Activated T-cell treated with anti-CD3 and anti-CD28 coated beads for 48 hours (primary cell): ENCODE results near the gene TERT.

ENCODE experiments used
- DNase-seq: peaks from one replicate; pipeline ENCODE4 v3.0.0-alpha.2; 2020; ENCODE audit warnings: low read depth

The TERT gene

GRCh38 chr5:1259806-1260480, 34.9 kb downstream of the TERT start:
- no peak for DNase-seq

DNA sequence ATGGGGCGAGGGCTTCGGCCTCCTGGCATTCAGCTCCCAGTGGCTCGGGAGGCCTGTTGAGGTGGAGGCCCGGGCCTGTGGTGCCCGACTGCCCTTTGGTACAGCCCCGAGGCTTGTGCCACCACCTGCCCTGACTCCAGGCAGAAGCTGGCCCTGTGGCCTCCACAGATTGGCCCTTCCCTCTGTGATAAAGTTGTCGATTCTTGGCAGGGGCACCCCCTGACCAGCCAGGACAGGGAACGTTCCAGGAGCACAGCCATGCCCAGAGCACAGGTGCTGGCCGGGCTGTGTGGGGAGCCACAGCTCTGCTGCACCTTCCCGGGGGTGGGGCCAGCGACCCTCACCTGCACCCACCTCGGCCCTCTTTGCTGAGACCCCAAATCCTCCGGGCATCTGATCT, 37.0 kb downstream of the TERT start:
- DNase-seq = no peak

DNA sequence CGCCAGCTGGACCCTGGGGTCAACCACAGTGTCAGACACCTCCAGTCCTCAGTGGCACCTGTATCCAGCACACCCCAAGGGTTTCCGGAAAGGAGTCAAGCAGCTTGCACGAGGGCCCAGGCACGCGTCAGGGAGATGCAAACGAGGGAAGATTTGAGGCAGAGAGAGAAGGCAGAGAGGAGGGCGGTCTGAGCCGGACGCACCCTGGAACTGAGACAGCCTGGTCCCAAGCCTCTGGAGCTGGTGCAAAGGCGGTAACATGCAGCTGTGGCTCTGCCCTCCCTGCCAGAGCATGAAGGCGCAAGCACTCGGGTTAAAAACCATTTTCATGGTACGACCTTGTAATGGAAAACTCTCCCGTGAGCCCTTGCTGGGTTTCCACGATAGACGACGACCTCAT, 37.5 kb downstream of the TERT start:
- no peak for DNase-seq

- no peak for DNase-seq
Measured at GRCh38 chr5:1256776-1257175, 38.1 kb downstream of the TERT start.

GRCh38 chr5:1255081-1255561, 39.7 kb downstream of the TERT start:
- DNase-seq = no peak

- DNase-seq = no peak
Measured at GRCh38 chr5:1254196-1254595, 40.7 kb downstream of the TERT start.

DNA sequence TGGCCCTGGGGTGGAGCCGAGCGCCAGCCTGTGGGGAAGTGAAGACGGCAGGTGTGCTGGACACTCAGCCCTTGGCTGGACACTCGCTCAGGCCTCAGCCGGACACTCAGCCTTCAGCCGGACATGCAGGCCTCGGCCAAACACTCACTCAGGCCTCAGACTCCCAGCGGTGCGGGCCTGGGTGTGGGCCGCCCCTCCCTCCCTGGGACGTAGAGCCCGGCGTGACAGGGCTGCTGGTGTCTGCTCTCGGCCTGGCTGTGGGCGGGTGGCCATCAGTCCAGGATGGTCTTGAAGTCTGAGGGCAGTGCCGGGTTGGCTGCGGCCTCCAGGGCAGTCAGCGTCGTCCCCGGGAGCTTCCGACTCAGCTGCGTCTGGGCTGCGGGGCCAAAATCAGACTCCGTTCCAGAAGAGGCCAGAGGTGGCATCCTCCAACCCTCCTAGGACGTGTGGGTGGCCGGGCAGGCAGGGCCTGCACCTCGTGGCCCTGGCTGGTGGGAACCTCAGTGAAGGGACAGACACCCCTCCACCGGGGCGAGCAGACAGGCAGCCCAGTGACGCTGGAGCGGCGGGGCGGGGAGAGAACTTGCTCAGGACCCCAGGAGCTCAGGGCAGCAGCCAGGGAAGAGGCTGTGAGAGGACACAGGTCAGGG, 41.3 kb downstream of the TERT start:
- DNase-seq = no peak

GRCh38 chr5:1252681-1253080, 42.2 kb downstream of the TERT start:
- no peak for DNase-seq

DNA sequence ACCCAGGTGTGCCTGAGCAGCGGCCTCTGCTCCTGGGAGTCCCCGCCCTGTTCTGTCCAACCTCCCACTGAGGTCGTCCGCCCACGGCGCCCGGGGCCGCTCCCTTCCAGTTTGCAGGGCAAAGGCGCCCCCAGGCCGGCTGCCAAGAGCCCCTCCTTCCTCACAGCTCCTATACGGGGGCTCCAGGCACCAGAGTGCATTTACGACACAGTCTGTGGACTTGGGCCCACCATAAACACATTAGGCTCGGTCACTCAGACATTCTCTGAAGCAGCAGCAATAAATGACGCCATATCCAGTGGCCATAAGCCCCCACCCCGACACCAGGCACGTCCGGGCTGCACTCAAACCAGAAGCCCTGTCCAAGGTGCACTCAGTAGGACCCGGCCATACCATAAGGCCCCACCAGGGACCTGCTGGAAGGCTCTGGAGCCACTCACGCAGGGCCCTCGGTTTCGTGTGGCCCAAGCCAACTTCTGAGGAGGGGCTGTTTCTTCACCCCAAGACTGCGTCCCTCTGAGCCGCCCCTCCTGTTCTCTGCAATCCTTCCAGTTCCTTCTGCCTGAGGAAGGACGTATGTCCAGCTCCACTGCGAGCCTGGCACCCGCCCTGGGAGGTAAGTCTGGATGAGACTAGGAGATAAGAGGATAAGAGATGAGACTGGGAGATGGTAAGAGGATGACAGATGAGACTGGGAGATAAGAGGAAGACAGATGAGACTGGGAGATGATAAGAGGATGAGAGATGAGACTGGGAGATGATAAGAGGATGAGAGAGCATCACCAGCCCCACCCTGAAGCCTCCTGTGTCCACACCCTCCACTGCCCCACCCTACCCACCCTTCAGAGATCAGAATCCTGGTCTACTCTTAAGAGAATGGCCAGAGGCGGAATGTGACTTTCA, 42.9 kb downstream of the TERT start:
- no peak for DNase-seq

DNA sequence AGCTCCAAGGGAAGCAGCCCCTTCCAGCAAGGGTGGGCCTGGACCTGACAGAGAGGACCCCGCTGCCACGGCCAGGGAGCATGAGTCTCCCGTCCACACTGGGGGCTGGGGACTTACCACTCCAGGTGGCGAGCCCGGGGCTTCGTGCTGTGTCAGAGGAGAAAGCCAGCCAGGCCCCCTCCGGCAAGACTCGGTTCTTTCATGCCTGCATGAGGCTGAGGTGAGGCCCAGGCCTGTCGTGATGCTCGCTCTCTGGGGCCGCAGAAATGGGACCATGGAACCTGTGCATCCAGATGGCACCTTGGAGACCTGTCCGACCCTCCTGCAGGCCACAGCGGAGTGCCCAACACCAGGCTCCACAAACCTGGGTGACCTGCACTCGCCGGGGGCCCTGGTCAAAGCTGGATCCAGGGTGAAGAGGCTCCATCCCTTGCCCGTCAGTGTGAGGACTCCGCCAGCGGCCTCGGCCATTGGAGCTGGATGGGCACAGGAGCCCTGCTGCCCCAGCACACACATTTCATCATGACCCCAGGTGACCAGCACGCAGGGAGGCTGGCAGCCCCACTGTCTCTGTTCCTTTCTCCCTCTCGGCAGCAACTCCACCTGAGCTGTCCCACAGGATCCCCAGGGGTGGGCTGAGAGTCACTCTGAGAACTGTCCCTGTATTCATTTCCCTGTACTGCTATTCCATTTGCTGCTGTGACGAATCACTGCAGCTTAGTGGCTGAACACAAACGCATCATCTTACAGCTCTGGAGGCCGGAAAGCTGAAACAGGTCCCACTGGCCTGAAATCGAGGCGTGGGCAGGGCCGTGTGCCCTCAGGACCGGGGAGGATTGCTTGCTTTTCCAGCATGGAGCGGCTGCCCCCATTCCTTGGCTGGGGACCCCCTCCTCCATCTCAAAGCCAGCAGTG, 45.2 kb downstream of the TERT start:
- DNase-seq = no peak

DNA sequence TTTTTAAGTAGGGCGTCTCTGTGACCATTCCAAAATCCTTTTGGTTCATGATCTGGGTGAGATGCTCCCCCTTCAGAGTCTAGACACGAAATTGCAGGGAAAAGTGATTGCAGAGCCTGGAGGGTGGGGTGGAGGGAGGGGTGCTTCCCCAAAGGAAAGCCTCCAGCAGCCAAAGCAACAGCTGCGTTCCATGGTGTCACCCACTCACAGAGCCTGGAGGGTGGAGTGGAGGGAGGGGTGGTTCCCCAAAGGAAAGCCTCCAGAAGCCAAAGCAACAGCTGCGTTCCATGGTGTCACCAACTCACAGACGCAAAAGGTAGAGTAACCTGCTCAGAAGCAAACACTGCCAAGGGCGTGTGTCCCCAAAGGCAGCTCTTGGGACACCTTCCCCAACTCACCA, 47.1 kb downstream of the TERT start:
- no peak for DNase-seq

DNA sequence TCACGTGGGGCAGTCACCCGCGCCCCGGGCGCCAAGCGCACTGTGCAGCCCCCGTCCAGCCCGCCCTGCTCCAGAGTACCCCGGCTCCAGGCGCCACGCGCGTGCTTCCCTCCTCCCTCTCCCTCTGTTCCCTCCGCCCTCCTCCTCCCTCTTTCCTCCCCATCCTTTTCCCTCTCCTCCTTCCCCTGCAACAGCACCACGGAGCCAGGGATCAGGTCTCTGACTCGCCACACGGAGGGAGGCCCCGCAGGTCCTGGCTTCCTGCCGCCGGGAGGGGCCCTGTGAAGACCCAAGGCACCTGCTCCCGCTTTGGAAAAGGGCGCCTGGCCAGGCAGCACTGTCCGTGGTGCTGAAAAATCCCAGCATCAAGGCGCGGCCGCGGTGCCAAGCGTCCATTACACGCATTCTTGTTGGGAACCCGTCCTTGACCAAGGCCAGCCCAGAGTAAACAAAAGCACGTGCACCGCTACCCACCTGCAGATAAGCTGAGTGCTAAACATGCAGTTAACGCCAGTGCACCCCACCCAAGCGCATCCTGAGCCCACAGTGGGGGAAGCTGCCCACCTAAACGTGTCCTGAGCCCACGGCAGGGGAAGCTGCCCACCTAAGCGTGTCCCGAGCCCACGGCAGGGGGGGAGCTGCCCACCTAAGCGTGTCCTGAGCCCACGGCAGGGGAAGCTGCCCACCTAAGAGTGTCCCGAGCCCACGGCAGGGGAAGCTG, 48.0 kb downstream of the TERT start:
- DNase-seq = no peak

GRCh38 chr5:1245905-1246576, 48.8 kb downstream of the TERT start:
- no peak for DNase-seq

GRCh38 chr5:1244976-1245375, 49.9 kb downstream of the TERT start:
- no peak for DNase-seq

- no peak for DNase-seq
Measured at GRCh38 chr5:1244255-1244654, 50.6 kb downstream of the TERT start.

DNA sequence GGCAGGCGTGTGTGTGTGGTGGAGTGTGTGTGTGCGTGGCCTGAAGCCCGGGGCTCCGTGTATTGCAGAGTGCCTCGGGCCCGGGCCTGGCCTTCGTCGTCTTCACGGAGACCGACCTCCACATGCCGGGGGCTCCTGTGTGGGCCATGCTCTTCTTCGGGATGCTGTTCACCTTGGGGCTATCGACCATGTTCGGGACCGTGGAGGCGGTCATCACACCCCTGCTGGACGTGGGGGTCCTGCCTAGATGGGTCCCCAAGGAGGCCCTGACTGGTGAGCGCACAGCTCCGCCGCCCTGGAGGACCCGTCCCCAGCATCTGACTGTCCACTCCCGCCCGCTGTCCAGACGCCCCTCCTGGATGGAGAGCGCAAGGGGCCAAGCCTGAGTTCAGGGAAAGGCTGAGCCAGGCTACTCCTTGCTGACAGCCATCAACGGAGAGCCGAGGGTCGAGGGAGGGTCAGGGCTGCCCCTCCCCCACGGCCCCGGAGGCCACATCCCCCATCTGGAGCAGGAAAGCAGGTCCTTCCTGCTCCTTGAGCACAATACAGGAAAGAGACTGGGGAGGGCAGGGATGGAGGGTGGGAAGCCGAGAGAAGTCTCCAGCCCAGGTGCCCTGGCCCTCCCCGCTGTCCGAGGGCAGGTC, 51.3 kb downstream of the TERT start:
- DNase-seq = no peak

DNA sequence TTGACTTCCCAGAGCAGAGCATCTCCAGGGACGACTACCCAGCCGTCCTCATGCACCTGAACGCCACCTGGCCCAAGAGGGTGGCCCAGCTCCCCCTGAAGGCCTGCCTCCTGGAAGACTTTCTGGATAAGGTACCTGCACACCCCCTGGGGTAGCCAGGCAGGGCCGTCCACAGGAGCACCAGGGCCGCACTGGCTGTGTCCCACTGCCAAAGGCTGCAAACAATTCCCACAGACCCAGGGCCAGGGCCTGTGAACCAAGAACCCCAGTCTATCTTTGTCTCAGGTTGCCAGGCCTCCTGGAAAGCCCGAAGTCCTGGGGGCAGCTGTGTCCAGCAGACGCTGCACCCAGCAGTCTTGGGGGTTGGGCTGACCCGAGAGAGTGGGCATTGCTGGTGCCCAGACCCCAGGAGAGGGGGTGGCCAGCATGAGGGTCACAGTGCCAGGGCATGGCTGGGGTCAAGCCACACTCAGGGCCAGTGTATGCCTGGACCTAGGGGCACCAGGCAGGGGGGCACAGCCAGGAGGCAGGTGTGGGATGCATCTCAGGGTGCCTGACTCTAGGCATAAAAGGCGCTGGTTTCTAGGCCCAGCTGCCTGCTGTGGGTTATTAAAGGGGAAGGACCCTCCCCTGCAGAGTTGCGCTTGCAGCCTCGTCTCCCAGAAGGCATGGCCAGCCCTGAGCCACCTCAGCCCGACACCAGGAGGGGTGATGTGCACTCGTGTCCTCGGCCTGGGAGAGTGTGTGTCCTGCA, 52.0 kb downstream of the TERT start:
- no peak for DNase-seq

- DNase-seq = no peak
Measured at GRCh38 chr5:1241509-1242080, 53.3 kb downstream of the TERT start.
